GM19025 (cell line): Measurements from ENCODE around the gene DGKI.
"Not testable (repeated sequence)": the region's sequence is repeated elsewhere in the genome, so short reads cannot be mapped to it uniquely, and the experiment has no call there.

Experiments used
- ATAC-seq: cut with Tn5 transposase; IDR thresholded peaks from one replicate; pipeline ENCODE4 v1.9.1; 2021; ENCODE audit warnings: mild to moderate bottlenecking, low read depth, moderate library complexity; ENCODE audit not compliant: unreplicated experiment

Gene DGKI

DNA sequence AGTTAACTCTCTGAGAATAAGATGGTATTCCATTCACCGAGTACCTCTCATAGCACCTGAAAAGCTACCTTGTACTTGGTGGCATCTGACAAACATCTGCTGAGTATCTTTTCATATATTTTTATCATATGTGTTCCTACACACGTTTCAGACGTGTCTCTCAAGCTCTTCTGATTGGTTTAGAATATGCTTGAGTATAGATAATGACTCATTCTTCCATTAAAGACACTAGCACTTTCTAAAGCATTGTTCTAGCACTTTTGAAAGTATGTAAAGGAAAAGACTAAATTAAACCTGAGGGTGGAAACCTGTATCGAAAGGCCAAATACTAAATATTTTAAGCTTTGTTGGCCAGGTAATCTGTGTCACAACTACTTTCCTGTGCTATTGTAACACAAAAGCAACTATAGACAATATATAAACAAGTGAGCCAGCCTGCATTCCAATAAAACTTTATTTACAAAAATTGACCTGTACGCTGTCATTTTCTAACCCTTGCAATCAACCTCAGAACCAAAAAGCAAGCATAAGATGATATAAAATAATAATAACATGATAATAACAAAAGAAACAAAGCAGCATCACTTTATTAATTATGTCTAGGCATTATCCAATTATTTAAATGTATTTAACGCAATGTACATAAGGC lies 95.3 kb downstream of the DGKI start:
- ATAC-seq, result no peak

GRCh38 chr7:137747359-137748031 lies 99.3 kb downstream of the DGKI start:
- ATAC-seq, result no peak

DNA sequence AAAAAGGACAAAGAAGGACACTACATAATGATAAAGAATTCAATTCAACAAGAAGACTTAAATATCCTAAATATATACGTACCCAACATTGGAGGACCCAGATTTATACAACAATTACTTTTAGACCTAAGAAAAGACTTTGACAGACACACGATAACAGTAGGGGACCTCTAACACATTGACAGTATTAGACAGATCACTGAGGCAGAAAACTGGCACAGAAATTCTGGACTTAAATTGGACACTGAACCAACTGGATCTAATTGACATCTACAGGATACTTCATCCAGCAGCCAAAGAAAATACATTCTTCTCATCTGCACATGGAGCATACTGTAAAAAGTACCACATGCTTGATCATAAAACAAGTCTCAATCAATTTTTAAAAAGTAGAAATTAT lies 103.8 kb downstream of the DGKI start:
- ATAC-seq, result no peak

DNA sequence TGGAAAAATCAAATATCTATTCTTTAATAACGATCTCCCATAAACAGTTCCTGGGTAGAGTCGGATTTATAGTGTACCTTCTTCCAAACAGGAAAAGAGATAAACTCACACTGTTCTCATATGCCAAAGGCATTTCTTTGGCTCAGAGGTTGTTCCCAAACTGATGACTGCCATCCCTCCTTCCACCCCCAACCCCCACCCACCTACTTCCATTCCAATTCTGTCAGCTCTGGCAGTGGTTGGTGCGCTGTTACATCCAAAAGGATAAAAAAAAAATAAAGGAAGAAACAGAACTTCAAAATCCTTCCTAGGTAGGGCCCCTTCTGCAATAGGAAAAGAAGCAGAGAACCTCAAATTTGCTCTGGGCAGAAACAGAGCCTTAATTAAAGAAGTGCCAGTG lies 104.7 kb downstream of the DGKI start:
- no peak for ATAC-seq

DNA sequence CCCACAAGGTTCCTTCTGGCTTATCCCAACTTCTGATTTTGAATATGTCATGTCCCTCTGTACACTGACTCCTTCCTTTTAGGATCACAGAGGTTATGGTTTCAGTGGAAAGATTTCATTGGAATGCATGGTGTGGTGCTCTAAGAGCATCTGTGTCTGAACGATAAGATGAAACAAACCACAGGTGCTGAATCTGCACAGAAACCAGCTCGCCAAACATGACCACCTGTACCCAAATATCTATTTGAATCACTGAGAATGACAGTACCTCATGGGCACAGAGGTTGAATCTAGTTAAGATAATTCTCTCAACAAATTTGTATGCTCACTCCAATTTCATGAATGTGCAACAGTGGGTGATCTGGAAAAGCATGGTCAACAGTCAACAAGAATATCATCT lies 105.3 kb downstream of the DGKI start:
- ATAC-seq, result no peak

- ATAC-seq, result no peak
Measured at GRCh38 chr7:137734221-137734620, 112.6 kb downstream of the DGKI start.

DNA sequence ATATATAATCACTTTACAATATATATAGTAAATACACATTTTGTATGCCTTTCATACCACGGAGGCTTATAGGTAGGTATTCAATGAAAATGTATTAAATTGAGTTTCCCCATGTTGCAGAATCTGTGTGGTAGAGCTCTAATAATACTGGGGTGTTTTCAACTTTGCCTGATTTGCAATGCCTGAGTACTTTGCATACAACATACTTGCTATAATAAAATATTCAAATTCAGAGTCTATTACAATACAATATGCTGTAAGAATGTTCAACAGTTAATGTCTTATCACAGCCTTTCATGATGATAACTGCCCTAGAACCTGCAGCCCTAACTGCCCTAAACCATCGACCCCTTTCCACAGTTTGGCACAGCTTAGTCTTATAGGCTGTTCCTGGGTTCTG lies 114.6 kb downstream of the DGKI start:
- no peak for ATAC-seq

- ATAC-seq, result no peak
Measured at GRCh38 chr7:137731436-137731835, 115.3 kb downstream of the DGKI start.

GRCh38 chr7:137728426-137728825 lies 118.3 kb downstream of the DGKI start:
- no peak for ATAC-seq

- ATAC-seq, result no peak
Measured at GRCh38 chr7:137727413-137727812, 119.4 kb downstream of the DGKI start.

DNA sequence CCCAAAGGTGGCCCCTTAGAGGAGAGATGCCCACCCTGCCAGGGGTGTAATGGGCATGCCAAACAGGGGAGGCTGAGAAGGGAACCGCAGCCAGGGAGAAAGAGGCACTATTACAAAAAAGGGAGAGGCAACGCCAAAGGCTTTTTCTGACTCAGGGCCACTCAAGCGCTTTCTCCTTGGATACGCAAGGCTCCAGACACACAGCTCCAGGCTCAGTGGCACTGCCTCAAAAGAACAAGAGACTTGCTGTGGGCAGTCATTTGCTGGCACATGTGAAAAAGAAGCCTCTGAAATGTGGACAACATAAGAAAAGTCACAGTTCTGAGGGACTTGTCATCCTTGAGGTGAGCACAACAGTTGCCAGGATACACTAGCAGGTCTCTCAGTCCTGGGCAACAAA lies 128.4 kb downstream of the DGKI start:
- ATAC-seq, result no peak

DNA sequence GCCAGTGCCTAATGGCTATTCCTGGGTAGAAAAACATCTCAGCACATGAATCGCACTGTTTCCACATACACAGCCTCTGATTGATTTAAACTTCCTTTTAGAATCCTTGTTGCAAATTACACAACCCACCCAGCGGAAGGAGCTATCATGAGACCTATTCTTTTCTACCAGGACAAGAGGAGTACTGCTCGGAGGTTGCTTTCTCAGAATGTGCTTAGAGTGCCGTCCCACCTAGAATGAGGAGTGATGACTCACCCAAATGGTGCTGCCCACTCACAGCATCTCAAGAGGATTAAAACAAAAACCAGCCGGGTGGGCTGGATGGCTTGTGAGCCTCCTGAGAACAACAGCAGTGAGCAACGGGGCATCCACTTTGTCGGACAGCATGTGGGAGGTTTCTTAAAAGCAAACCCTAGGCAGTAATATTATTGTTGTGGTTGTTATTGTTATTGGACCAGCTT lies 128.9 kb downstream of the DGKI start:
- no peak for ATAC-seq

- ATAC-seq, result no peak
Measured at GRCh38 chr7:137717045-137717444, 129.7 kb downstream of the DGKI start.

GRCh38 chr7:137716061-137716460 lies 130.7 kb downstream of the DGKI start:
- ATAC-seq, result no peak

- no peak for ATAC-seq
Measured at GRCh38 chr7:137715533-137715932, 131.2 kb downstream of the DGKI start.

DNA sequence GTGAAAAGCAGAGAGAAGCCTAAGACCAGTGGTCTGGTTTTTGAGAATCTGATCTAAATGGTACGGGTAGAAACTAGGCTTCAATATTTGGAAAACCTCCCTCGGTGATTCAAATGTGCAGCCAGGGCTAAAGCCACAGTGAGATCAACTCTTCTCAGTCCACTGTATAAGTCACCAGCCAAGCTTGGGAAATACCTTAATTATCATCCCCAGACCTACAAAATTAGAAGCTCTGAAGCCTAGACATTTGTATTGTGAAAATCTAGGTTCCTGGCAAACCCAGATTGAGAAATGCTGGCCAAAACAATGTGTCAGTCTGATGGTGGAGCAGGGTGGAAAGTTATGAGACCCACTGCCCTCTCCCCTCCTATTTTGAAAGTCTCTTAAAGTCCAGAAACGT lies 131.7 kb downstream of the DGKI start:
- no peak for ATAC-seq

DNA sequence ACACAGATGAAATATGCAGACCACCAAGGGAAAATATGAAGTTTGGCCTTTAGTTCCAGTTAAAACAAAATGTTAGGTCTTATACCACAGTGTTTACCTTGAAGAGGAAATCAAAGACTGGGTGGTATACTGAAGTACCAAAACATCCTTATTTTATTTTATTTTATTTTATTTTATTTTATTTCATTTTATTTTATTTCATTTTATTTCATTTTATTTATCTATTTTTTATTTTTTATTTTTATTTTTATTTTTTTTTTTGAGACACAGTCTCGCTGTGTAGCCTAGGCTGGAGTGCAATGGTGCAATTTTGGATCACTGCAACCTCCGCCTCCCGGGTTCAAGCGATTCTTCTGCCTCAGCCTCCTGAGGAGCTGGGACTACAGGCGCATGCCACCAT lies 140.4 kb downstream of the DGKI start:
- not testable (repeated sequence) for ATAC-seq

DNA sequence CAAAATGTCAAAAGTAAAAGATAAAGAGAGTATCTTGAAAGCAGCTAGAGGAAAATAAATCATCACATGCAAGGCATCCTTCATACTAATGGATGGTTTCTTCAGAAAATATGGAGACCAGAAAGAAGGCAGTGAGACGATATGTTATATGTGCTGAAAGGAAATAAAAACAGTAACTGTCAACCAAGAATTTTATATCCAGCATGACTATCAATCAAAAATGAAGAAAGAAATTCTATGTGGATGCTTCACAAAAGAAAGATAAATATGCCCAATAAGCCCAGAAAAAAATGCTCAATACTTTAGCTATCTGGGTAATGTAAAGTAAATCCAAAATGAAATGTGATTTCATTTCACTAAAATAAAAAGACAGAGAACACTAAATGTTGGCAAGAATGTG lies 142.1 kb downstream of the DGKI start:
- ATAC-seq, result no peak

- ATAC-seq, result no peak
Measured at GRCh38 chr7:137703291-137704010, 143.3 kb downstream of the DGKI start.

DNA sequence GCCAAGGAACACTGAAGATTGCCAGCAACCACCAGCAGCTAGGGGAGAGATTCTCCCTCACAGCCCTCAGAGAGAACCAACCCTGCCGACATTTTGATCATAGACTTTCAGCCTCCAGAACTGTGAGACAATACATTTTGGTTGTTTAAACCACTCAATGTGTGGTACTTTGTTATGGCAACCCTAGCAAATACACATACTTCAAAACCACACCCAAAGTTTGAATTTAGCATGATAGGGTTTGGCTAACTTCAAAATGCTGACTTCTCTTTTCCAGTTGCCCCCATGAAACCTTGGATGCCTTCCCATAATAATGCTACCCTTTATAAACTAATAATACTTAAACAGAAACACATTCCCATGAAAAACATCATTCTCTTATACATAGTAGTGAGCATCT lies 149.8 kb downstream of the DGKI start:
- ATAC-seq, result no peak

GRCh38 chr7:137696376-137696775 lies 150.4 kb downstream of the DGKI start:
- ATAC-seq, result no peak

DNA sequence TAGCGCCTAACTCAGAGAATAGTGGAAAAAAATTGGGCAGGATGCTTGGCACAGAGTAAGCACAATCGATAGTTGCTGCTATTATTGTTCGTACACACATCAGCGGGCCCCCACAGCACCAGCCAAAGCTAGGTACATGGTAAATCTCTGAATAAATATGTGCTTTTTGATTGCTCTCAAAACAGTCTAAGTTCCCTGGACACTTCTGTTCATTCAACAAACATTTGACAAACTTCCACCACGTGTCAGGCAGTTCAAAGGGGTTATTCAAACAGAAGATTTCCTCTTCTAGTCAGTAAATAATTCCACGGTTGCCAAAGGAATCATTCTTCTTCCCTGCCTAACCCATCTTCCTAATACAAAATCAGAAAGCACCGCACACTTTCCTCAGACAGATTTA lies 150.8 kb downstream of the DGKI start:
- no peak for ATAC-seq
